ENCODE data around the gene C2orf42.

GRCh38 chr2:70104231-70105111 is 86.3 kb downstream of the C2orf42 start:
- no peak for TF ChIP-seq POLR2A (IDR thresholded peaks at IDR 0.05; ENCODE audit: borderline replicate concordance, extremely low read depth, insufficient read depth, insufficient read length)
- TF ChIP-seq, protein P1, sequence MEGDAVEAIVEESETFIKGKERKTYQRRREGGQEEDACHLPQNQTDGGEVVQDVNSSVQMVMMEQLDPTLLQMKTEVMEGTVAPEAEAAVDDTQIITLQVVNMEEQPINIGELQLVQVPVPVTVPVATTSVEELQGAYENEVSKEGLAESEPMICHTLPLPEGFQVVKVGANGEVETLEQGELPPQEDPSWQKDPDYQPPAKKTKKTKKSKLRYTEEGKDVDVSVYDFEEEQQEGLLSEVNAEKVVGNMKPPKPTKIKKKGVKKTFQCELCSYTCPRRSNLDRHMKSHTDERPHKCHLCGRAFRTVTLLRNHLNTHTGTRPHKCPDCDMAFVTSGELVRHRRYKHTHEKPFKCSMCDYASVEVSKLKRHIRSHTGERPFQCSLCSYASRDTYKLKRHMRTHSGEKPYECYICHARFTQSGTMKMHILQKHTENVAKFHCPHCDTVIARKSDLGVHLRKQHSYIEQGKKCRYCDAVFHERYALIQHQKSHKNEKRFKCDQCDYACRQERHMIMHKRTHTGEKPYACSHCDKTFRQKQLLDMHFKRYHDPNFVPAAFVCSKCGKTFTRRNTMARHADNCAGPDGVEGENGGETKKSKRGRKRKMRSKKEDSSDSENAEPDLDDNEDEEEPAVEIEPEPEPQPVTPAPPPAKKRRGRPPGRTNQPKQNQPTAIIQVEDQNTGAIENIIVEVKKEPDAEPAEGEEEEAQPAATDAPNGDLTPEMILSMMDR (IDR thresholded peaks at IDR 0.05 in 2 of 3, conservative IDR thresholded peaks at IDR 0.05 in 1 of 3; ENCODE audit: borderline replicate concordance in 1 of 3, insufficient read depth in 1 of 3, low read depth in 2 of 3, low read length in 2 of 3): no peak
- TF ChIP-seq JUND (IDR thresholded peaks at IDR 0.05): no peak
- TF ChIP-seq REST (IDR thresholded peaks at IDR 0.05; ENCODE audit: low read depth): no peak
- no peak for TF ChIP-seq CEBPB (IDR thresholded peaks at IDR 0.05; ENCODE audit: low read depth)
- no peak for TF ChIP-seq ZNF274 (IDR thresholded peaks at IDR 0.05; ENCODE audit: low read depth, low read length)
- no peak for TF ChIP-seq EZH2 (IDR thresholded peaks at IDR 0.05)
